GM23338 (cell line): ENCODE data around the gene HS1BP3.

Source experiments
- CREB1 ChIP-seq: fragments of 250-450 bp; sonication (Bioruptor Pico); IDR thresholded peaks from 2 replicates; pipeline ENCODE4 v1.5.0; 2020; ENCODE audit warnings: low read depth, mild to moderate bottlenecking, moderate library complexity
- EZH2 ChIP-seq: fragments of 200-600 bp; sonication (generic); IDR thresholded peaks from one replicate; pipeline ENCODE4 v1.8.0; 2017; ENCODE audit warnings: antibody characterized with exemption, mild to moderate bottlenecking, low read depth; ENCODE audit not compliant: unreplicated experiment
- EZH2phosphoT487 ChIP-seq: fragments of 200-600 bp; sonication (generic); IDR thresholded peaks from one replicate; pipeline ENCODE4 v1.8.1; 2018; ENCODE audit warnings: antibody characterized with exemption; ENCODE audit not compliant: unreplicated experiment
- JUNB ChIP-seq: IDR thresholded peaks from one replicate; pipeline ENCODE4 v1.6.1; 2016; ENCODE audit warnings: antibody characterized with exemption; ENCODE audit not compliant: unreplicated experiment
- NANOG ChIP-seq: IDR thresholded peaks from 2 replicates; pipeline ENCODE4 v1.6.1; 2016; ENCODE audit warnings: antibody characterized with exemption, borderline replicate concordance
- POLR2AphosphoS5 ChIP-seq: IDR thresholded peaks from 2 replicates; pipeline ENCODE4 v1.6.1; 2016; ENCODE audit warnings: antibody characterized with exemption, low read depth
- REST ChIP-seq: IDR thresholded peaks from one replicate; pipeline ENCODE4 v1.6.1; 2018; ENCODE audit warnings: antibody characterized with exemption; ENCODE audit not compliant: unreplicated experiment
- STAT1 ChIP-seq: IDR thresholded peaks from one replicate; pipeline ENCODE4 v1.6.1; 2016; ENCODE audit warnings: antibody characterized with exemption; ENCODE audit not compliant: unreplicated experiment
- ZNF114 ChIP-seq: fragments of 250-450 bp; sonication (Bioruptor Pico); IDR thresholded peaks from 2 replicates; pipeline ENCODE4 v1.5.0; 2020; ENCODE audit warnings: mild to moderate bottlenecking, moderate library complexity
- ZNF331 ChIP-seq: fragments of 250-450 bp; sonication (Bioruptor Pico); IDR thresholded peaks from 2 replicates; pipeline ENCODE4 v1.5.0; 2020; ENCODE audit warnings: low read depth, mild to moderate bottlenecking, moderate library complexity
- ZNF462 ChIP-seq: fragments of 250-450 bp; sonication (Bioruptor Pico); IDR thresholded peaks from 2 replicates; pipeline ENCODE4 v1.5.0; 2020; ENCODE audit warnings: mild to moderate bottlenecking, moderate library complexity
- TF ChIP-seq, protein P1 (sequence below), 2 experiments: fragments of 200-600 bp in 1 of 2; sonication (generic) in 1 of 2; conservative IDR thresholded peaks; 2 replicates each; pipeline versions ENCODE4 v1.5.1 to v1.6.1; 2016 to 2017; ENCODE audit warnings: antibody characterized with exemption in 2 of 2, low read depth in 2 of 2, mild to moderate bottlenecking in 2 of 2, moderate library complexity in 1 of 2
- TF ChIP-seq, protein P2 (sequence below): IDR thresholded peaks from 2 replicates; pipeline ENCODE4 v1.6.1; 2016; ENCODE audit warnings: antibody characterized with exemption

- no peak for TF ChIP-seq EZH2
- TF ChIP-seq, protein P1, sequence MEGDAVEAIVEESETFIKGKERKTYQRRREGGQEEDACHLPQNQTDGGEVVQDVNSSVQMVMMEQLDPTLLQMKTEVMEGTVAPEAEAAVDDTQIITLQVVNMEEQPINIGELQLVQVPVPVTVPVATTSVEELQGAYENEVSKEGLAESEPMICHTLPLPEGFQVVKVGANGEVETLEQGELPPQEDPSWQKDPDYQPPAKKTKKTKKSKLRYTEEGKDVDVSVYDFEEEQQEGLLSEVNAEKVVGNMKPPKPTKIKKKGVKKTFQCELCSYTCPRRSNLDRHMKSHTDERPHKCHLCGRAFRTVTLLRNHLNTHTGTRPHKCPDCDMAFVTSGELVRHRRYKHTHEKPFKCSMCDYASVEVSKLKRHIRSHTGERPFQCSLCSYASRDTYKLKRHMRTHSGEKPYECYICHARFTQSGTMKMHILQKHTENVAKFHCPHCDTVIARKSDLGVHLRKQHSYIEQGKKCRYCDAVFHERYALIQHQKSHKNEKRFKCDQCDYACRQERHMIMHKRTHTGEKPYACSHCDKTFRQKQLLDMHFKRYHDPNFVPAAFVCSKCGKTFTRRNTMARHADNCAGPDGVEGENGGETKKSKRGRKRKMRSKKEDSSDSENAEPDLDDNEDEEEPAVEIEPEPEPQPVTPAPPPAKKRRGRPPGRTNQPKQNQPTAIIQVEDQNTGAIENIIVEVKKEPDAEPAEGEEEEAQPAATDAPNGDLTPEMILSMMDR (conservative IDR thresholded peaks at IDR 0.05; ENCODE audit: low read depth in 2 of 2) = no peak
- TF ChIP-seq REST = no peak
- TF ChIP-seq POLR2AphosphoS5 = no peak
- TF ChIP-seq JUNB = no peak
- no peak for TF ChIP-seq EZH2phosphoT487
- no peak for TF ChIP-seq CREB1 (CRISPR knock-in tag)
- no peak for TF ChIP-seq ZNF114 (CRISPR knock-in tag)
- no peak for TF ChIP-seq ZNF331 (CRISPR knock-in tag)
- TF ChIP-seq, protein P2, sequence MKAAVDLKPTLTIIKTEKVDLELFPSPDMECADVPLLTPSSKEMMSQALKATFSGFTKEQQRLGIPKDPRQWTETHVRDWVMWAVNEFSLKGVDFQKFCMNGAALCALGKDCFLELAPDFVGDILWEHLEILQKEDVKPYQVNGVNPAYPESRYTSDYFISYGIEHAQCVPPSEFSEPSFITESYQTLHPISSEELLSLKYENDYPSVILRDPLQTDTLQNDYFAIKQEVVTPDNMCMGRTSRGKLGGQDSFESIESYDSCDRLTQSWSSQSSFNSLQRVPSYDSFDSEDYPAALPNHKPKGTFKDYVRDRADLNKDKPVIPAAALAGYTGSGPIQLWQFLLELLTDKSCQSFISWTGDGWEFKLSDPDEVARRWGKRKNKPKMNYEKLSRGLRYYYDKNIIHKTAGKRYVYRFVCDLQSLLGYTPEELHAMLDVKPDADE = no peak
- TF ChIP-seq STAT1 = no peak
- no peak for TF ChIP-seq NANOG
- no peak for TF ChIP-seq ZNF462 (CRISPR knock-in tag)
Measured at GRCh38 chr2:20648206-20648605, 2.7 kb downstream of the HS1BP3 start.
